Posterior vena cava (tissue), 2 donors: Measurements from ENCODE around the gene ALDH1A2. TPM values are rescaled to one million over a fixed set of nuclear protein-coding genes. Genes with fewer than 3 reads are reported as not detected.
"Not testable (repeated sequence)": the region's sequence is repeated elsewhere in the genome, so short reads cannot be mapped to it uniquely, and the experiment has no call there.

ENCODE experiments used
- DNase-seq: peaks from one replicate; pipeline ENCODE4 v3.0.0-alpha.2; 2020; ENCODE audit warnings: low spot score
- intact Hi-C, 2 donors: fragments of 100-400 bp; cut with DNase I; formaldehyde crosslinking; loops; one replicate each; pipeline versions ENCODE4 v1.14.1 to v1.14.2; 2022 to 2023
- total RNA-seq, 2 donors: library from RNA; stranded (reverse); fragmentation: NEBNext Ultra II Directional; extraction: Animal tissue kit (Norgen Biotek cat#: 25700); gene quantifications; one replicate each; pipeline ENCODE4 v1.2.1, GENCODE V29; 2021
- donor health status: DM: yes; HTN: yes; CAD: no.
- donor health status: DM: yes; HTN: yes; CAD: no.

The ALDH1A2 gene
- total RNA-seq, 2 donors from 2014 or later: 4.7 to 8.1 TPM

DNA sequence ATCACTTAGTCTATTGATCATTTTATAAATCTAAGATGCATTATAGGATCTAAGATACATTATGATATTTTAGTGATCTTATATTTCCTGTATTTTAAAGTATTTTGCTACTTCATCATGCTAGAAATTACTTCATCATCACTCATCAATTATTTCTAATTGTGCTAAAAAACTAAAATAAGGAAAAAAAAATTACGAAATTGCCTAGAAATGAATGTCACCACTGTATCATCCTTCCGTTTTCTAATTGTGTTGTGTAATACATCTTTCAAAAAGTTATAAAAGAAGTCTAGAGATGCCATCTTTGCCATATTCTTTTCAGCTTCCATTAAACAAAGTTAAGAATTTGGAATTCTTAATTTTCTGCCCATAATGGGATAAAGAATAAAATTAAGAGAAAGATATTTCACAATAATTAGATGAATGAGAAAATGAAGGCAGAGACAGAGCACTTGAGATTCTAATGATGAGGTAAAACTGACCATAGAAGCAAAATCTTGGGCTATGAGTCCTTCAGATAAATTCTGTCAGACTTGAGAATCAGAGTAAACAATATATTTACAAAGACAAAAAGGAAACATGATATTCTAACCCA lies 48.8 kb downstream of the ALDH1A2 start:
- no peak for DNase-seq
- intact Hi-C loops: no loop called here

GRCh38 chr15:58015565-58015964 lies 49.9 kb downstream of the ALDH1A2 start:
- intact Hi-C loops: no loop called here
- DNase-seq: no peak

GRCh38 chr15:58014470-58014869 lies 51.0 kb downstream of the ALDH1A2 start:
- DNase-seq: no peak
- intact Hi-C loops: loop anchor here in 1 of 2 donors (5.0 kb wide), 1 partner anchor 1868 kb away; no protein-coding TSS in a partner anchor

DNA sequence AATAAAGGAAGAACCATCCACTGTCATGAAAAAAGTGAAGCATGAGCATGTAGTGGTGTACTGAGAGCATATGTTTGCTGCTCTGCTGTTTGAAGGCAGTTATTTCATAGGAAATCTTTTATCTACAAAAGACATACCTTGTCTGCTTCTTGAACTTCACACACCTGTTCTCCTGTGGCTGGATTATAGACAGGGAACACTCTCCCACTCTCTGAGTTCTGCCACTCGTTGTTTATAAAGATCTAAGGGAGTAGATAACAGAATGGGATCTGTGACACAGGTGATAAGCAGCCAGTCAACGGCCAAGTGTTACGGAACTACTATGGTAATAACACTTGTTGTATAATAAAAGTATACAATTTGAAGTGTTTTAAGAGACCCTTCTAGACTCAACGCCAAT lies 51.5 kb downstream of the ALDH1A2 start:
- DNase-seq: no peak
- intact Hi-C loops: loop anchor here in 1 of 2 donors (5.0 kb wide), 1 partner anchor 1868 kb away; no protein-coding TSS in a partner anchor

GRCh38 chr15:58010983-58011382 lies 54.5 kb downstream of the ALDH1A2 start:
- intact Hi-C loops: loop anchor here in 1 of 2 donors (5.0 kb wide), 1 partner anchor 1871 kb away; no protein-coding TSS in a partner anchor
- DNase-seq: no peak

DNA sequence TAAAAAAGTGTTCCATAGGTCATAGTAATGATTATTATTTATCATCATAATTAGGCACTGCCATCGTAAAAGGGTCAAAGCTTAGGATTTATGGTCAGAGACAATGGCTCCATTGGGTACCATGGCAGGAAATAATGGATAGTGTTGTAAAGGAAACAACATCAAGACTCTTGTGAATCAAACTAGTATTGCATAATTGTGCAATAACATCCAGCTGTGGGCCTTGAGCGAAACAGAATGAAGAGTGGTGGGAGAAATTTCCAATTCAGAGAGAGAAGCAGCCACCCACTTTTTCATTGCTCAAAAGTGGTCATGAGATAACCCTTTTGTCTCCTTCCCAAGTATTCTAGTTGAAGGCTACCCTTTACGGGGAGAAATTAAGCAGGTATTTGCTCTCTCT lies 61.7 kb downstream of the ALDH1A2 start:
- intact Hi-C loops: no loop called here
- DNase-seq: no peak

DNA sequence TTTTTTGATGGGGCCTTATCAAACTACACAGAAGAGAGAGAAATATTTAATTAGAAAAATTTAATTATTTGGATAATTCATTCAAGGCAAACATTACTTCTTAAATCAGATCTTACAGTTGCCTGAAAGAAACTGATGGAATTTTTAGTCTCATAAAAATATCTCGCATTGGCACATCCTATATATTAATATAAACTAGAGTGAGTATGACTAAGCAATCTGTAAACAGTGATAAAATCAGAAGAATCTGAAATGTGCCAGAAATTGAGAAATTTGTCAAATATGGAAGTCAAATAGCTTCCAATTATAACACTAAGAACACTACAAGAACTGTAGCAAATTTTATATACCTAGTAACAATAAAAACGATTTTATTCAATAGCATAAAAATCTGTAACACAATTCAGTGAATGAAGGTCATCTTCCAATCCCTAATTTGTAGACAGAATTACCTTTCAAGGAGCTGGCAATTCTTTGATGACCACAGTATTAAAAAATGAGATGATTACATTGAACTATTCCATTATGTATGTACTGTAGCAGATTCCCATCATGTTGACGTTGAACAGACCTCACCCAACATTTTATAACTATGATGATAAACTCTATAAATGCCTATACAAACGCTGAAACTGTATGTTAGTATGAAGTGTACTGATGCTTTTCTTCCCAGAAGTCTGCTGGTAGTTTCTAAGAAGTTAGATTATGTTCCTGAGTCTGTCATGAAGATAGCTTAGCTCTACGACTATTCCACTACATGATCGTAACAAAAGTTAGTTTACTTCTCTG lies 63.0 kb downstream of the ALDH1A2 start:
- intact Hi-C loops: no loop called here
- no peak for DNase-seq

- DNase-seq, intact Hi-C loops: not testable (repeated sequence)
These were observed 65.8 kb downstream of the ALDH1A2 start for GRCh38 chr15:57999699-58000098.

DNA sequence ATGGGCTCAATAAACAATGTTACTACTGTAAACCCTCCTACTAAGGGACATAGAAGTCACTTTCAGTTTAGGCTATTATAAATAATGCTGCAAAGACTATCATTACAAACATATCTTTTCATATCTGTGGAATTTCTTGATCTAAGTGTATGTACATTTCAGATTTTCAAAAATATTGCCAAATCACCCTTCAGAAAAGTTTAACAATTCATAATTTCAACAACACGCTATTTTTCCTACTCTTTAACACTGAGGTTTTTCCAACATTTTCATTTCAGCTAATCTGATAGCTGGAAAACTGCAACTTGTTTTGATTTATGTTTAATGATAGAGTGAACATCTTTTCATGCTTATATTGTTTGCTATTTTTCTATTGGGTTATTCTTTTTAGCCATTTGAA lies 69.0 kb downstream of the ALDH1A2 start:
- intact Hi-C loops: no loop called here
- no peak for DNase-seq

- DNase-seq: no peak
- intact Hi-C loops: no loop called here
These were observed 71.1 kb downstream of the ALDH1A2 start for GRCh38 chr15:57994221-57995049.

DNA sequence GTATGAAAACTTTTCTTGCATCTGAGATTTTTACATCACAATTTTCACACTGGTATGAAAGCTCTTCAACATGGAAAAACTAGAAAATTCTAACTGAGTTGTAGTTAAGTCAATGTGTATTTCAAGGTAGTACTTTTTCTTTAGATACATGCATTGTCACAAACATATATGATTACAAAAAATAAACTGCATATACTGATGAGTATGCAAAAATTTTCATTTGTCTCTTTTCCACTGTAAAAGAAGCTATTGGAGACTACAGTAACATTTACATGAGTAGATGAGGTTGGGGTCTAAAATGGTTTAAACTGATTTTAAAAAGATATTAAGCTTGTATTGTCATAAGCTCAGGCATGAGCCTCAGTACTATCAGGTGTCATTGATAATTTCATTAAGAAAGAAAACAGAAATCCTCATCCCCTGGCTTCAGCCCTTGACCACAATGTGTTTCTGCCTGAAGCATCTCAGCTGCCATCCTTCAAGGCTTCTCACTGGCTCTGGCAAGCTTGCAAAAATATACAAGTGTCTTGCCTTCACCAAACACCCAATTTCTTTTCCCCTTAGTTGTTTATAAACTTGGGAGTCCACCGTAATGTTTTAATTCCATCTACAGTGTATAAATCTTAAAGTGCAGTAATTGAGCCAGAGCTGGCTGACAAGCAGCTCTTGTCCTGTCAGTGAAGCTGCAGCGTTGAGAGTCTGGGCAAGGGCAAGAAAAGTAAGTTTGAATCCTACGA lies 71.9 kb downstream of the ALDH1A2 start:
- DNase-seq: no peak
- intact Hi-C loops: no loop called here

DNA sequence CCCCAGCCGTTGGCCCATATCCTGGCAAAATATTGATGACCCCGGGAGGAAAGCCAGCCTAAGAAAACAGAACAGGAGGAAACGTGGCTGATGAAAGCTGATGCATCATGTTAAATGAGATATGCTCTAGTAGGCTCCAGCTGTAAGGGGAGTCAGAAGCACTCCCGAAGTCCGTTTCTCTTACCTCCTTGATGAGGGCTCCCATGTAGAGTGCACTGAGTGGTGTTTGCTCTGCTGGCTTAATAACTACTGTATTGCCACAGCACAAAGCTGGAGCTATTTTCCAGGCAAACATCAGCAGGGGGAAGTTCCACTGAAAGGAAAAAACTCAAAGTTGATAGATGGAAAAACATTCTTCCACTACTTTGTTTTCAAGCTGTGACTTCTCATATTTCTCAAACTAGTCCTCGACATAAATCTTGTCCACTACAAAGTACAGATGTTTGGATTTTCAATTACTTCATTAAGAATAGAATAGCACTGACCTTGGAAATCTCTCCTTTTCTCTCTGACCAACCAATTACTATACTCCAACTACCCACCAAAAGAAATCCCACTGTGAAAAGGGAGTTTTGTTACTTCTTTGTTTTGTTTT lies 72.7 kb downstream of the ALDH1A2 start:
- intact Hi-C loops: no loop called here
- no peak for DNase-seq

GRCh38 chr15:57973534-57973933 lies 92.0 kb downstream of the ALDH1A2 start:
- no peak for DNase-seq
- intact Hi-C loops: no loop called here

- intact Hi-C loops: no loop called here
These were observed 92.6 kb downstream of the ALDH1A2 start for GRCh38 chr15:57972864-57973263.

GRCh38 chr15:57969996-57970395 lies 95.5 kb downstream of the ALDH1A2 start:
- intact Hi-C loops: no loop called here
- DNase-seq: no peak

More at GRCh38 chr15:57972864-57973263, 92.6 kb downstream of the ALDH1A2 start:
- no peak for DNase-seq

DNA sequence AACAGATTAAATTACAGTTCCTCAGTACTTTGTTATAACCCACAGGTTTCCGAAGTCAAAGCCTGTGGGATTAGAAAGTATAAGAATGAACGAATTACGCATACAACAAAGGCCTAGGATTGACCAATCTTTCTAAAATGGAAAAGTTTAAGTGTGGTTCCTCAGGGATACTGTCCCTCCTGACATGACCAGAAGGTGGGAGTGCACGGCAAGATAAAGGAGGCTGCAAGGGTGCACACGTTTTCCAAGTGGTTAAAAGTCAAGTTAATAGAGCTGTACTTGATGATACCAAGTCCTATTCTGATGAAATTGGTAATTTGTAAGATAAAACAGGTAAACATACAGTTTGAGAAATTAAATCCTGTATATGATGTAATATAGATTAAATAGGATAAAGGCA lies 96.2 kb downstream of the ALDH1A2 start:
- DNase-seq: no peak
- intact Hi-C loops: no loop called here

DNA sequence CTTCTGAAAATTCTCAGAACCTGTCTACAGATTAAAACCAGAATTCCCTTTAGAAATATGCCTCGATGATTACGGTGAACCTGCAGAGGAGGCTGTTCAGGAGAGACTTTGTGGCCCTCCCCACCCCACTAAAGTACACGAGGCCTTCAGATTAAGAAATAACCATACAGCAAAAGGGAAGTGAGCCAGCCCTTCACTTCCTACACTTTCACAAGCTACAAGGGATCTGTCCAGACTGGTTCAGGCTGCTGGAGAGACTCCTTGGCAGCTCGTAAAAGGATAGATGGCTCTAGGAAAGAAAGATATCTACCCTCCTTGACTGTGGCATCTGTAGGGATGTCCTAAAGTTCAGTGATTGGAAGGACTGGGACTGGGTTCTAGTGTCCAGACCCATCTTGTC lies 102.6 kb downstream of the ALDH1A2 start:
- intact Hi-C loops: no loop called here
- DNase-seq: no peak

DNA sequence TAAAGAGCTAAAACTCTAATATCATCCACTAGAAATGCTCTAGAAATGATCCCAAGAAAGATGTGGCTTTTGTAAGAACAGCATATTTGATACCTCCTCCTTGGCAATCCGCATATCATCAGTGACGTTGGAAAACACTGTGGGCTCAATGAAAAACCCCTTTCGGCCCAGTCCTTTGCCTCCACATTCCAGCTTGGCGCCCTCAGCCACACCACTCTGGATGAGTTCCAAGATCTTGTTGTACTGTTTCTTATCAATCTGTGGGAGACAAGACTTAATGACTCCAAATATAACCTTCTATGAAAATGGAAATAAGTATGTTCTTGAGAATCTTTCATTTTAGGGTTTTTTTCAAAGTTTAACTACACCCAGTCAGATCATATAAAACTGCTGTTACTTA lies 103.6 kb downstream of the ALDH1A2 start:
- intact Hi-C loops: no loop called here
- no peak for DNase-seq

DNA sequence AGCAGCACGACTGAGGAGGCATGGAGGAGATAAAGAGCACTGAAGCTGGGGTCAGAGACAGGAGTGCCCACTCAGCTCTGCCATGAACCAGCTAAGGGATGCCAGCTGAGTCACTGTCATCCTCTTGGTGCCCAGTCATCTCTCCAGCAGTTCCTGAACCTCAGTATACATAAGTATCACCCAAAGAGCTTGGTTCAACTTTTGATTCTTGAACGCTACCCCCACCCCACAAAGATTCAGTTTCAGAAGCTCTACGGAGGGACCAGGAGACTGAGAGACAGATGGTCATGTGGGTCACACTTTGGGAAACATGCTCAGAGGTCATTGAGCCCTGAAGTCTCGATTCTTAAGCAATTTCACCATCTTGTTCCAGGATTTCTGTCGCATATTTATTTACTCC lies 108.4 kb downstream of the ALDH1A2 start:
- intact Hi-C loops: no loop called here
- DNase-seq: no peak
